ENCODE data around the gene HECTD4.
"Not testable (repeated sequence)": the region's sequence is repeated elsewhere in the genome, so short reads cannot be mapped to it uniquely, and the experiment has no call there.

HECTD4 gene

GRCh38 chr12:112406519-112407488 lies 24.6 kb upstream of the HECTD4 start:
- no peak for DNase-seq

GRCh38 chr12:112401903-112402498 lies 19.8 kb upstream of the HECTD4 start:
- no peak for DNase-seq

GRCh38 chr12:112401054-112401453 lies 18.8 kb upstream of the HECTD4 start:
- no peak for DNase-seq

- DNase-seq = no peak
Observed at GRCh38 chr12:112393328-112393727, 11.1 kb upstream of the HECTD4 start.

- not testable (repeated sequence) for DNase-seq
Observed at GRCh38 chr12:112389922-112390654, 7.9 kb upstream of the HECTD4 start.

- DNase-seq = no peak
Observed at GRCh38 chr12:112389228-112389627, 7.0 kb upstream of the HECTD4 start.

GRCh38 chr12:112386726-112387125 lies 4.5 kb upstream of the HECTD4 start:
- no peak for DNase-seq

GRCh38 chr12:112382866-112383265 lies 635 bp upstream of the HECTD4 start:
- no peak for DNase-seq

- DNase-seq = peak; percentile 35
Observed at GRCh38 chr12:112381406-112381882, 787 bp downstream of the HECTD4 start.

- no peak for DNase-seq
Observed at GRCh38 chr12:112380663-112381405, 1.4 kb downstream of the HECTD4 start.

- DNase-seq = no peak
Observed at GRCh38 chr12:112375105-112375504, 7.1 kb downstream of the HECTD4 start.

GRCh38 chr12:112374166-112374740 lies 8.0 kb downstream of the HECTD4 start:
- no peak for DNase-seq

- DNase-seq = no peak
Observed at GRCh38 chr12:112370868-112371510, 11.2 kb downstream of the HECTD4 start.

- no peak for DNase-seq
Observed at GRCh38 chr12:112370199-112370598, 12.0 kb downstream of the HECTD4 start.

- no peak for DNase-seq
Observed at GRCh38 chr12:112368856-112369255, 13.4 kb downstream of the HECTD4 start.

- DNase-seq = no peak
Observed at GRCh38 chr12:112367965-112368364, 14.3 kb downstream of the HECTD4 start.

GRCh38 chr12:112362310-112362709 lies 19.9 kb downstream of the HECTD4 start:
- no peak for DNase-seq

- no peak for DNase-seq
Observed at GRCh38 chr12:112361271-112361670, 21.0 kb downstream of the HECTD4 start.

GRCh38 chr12:112359290-112359689 lies 22.9 kb downstream of the HECTD4 start:
- DNase-seq = no peak

- no peak for DNase-seq
Observed at GRCh38 chr12:112357214-112357613, 25.0 kb downstream of the HECTD4 start.

- DNase-seq = no peak
Observed at GRCh38 chr12:112354399-112354798, 27.8 kb downstream of the HECTD4 start.

GRCh38 chr12:112353393-112353792 lies 28.8 kb downstream of the HECTD4 start:
- DNase-seq = no peak
